Transverse colon (tissue), 3 donors: Measurements from ENCODE around the gene DUSP9.

ENCODE experiments used
- EP300 ChIP-seq: sonication (generic); formaldehyde crosslinking; IDR thresholded peaks from one replicate; pipeline ENCODE4 v1.6.1; 2017; ENCODE audit warnings: antibody characterized with exemption, low read depth
- POLR2AphosphoS5 ChIP-seq, 3 donors: sonication (generic); formaldehyde crosslinking; IDR thresholded peaks; one replicate each; pipeline ENCODE4 v1.6.1; 2016; ENCODE audit warnings: antibody characterized with exemption in 3 of 3

- TF ChIP-seq POLR2AphosphoS5 (IDR thresholded peaks at IDR 0.05) (no peak), EP300 (no peak)
Observed at GRCh38 chrX:153684467-153685155, 37.6 kb downstream of the DUSP9 start.
